ENCODE data around the gene RAB3D.

GRCh38 chr19:11288349-11288748 lies 51.1 kb downstream of the RAB3D start:
- TF ChIP-seq POLR2A (IDR thresholded peaks at IDR 0.05) = no peak
- TF ChIP-seq, protein P1, sequence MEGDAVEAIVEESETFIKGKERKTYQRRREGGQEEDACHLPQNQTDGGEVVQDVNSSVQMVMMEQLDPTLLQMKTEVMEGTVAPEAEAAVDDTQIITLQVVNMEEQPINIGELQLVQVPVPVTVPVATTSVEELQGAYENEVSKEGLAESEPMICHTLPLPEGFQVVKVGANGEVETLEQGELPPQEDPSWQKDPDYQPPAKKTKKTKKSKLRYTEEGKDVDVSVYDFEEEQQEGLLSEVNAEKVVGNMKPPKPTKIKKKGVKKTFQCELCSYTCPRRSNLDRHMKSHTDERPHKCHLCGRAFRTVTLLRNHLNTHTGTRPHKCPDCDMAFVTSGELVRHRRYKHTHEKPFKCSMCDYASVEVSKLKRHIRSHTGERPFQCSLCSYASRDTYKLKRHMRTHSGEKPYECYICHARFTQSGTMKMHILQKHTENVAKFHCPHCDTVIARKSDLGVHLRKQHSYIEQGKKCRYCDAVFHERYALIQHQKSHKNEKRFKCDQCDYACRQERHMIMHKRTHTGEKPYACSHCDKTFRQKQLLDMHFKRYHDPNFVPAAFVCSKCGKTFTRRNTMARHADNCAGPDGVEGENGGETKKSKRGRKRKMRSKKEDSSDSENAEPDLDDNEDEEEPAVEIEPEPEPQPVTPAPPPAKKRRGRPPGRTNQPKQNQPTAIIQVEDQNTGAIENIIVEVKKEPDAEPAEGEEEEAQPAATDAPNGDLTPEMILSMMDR (IDR thresholded peaks at IDR 0.05) = peak in 1 of 3 experiments; percentile 6

Data from vagina (tissue), 2 donors.